ENCODE data around the gene SMIM15.

SMIM15 gene

GRCh38 chr5:61159070-61159469 is 3.2 kb downstream of the SMIM15 start:
- no peak for DNase-seq

- no peak for DNase-seq
Measured at GRCh38 chr5:61151893-61152292, 10.4 kb downstream of the SMIM15 start.

GRCh38 chr5:61148515-61148914 is 13.8 kb downstream of the SMIM15 start:
- DNase-seq, result no peak

GRCh38 chr5:61142811-61143210 is 19.5 kb downstream of the SMIM15 start:
- DNase-seq, result no peak

- DNase-seq, result no peak
Measured at GRCh38 chr5:61142391-61142790, 19.9 kb downstream of the SMIM15 start.

GRCh38 chr5:61141801-61142200 is 20.5 kb downstream of the SMIM15 start:
- no peak for DNase-seq

GRCh38 chr5:61139931-61140330 is 22.3 kb downstream of the SMIM15 start:
- DNase-seq, result no peak

- no peak for DNase-seq
Measured at GRCh38 chr5:61139094-61139873, 23.0 kb downstream of the SMIM15 start.

GRCh38 chr5:61137835-61138234 is 24.4 kb downstream of the SMIM15 start:
- no peak for DNase-seq

- DNase-seq, result no peak
Measured at GRCh38 chr5:61132559-61132958, 29.7 kb downstream of the SMIM15 start.

GRCh38 chr5:61130289-61130688 is 32.0 kb downstream of the SMIM15 start:
- DNase-seq, result no peak

- no peak for DNase-seq
Measured at GRCh38 chr5:61123145-61123544, 39.1 kb downstream of the SMIM15 start.

- DNase-seq, result no peak
Measured at GRCh38 chr5:61120534-61120933, 41.7 kb downstream of the SMIM15 start.

- DNase-seq, result no peak
Measured at GRCh38 chr5:61119066-61119465, 43.2 kb downstream of the SMIM15 start.

GRCh38 chr5:61115968-61116367 is 46.3 kb downstream of the SMIM15 start:
- DNase-seq, result no peak

GRCh38 chr5:61114441-61114840 is 47.8 kb downstream of the SMIM15 start:
- DNase-seq, result no peak

Data from NCI-H2107 (cell line).